ENCODE measurements around the gene NTN1.

- TF ChIP-seq CTCF (IDR thresholded peaks at IDR 0.05): no peak
- no peak for TF ChIP-seq POLR2A (IDR thresholded peaks at IDR 0.05)
Measured at GRCh38 chr17:9104370-9105041, 83.2 kb downstream of the NTN1 start.

Data from uterus (tissue), 2 donors.